Measurements from ENCODE around the gene CDCA7L.

- no peak for TF ChIP-seq POLR2AphosphoS5 (IDR thresholded peaks at IDR 0.05; ENCODE audit: low read depth, low read length)
- no peak for TF ChIP-seq PAX5 (IDR thresholded peaks at IDR 0.05; ENCODE audit: insufficient read depth, low read length, severe bottlenecking)
- no peak for TF ChIP-seq TAF1 (IDR thresholded peaks at IDR 0.05; ENCODE audit: low read depth, low read length)
- TF ChIP-seq POLR2A (IDR thresholded peaks at IDR 0.05; ENCODE audit: low read depth, low read length) = no peak
These were observed 62.6 kb downstream of the CDCA7L start for GRCh38 chr7:21883069-21883468.
